ENCODE results near the gene RANBP17.

GRCh38 chr5:171142617-171143016 is 280.8 kb downstream of the RANBP17 start:
- TF ChIP-seq EZH2 (IDR thresholded peaks at IDR 0.05; ENCODE audit: borderline replicate concordance, insufficient read depth, low read depth, low read length, poor library complexity, severe bottlenecking) = no peak
- no peak for TF ChIP-seq CTCF (IDR thresholded peaks at IDR 0.05)
